Measurements from ENCODE around the gene ST8SIA1.
"Not testable (repeated sequence)": the region's sequence is repeated elsewhere in the genome, so short reads cannot be mapped to it uniquely, and the experiment has no call there.

ST8SIA1 gene

GRCh38 chr12:22149286-22149685 lies 185.2 kb downstream of the ST8SIA1 start:
- DNase-seq = not testable (repeated sequence)

- not testable (repeated sequence) for DNase-seq
Measured at GRCh38 chr12:22146686-22147085, 187.8 kb downstream of the ST8SIA1 start.
